OCI-LY1 (cell line): ENCODE results near the gene ZNF138.

Experiments
- EZH2 ChIP-seq: fragments of 200-600 bp; sonication (generic), shearing (Covaris generic); IDR thresholded peaks from 2 replicates; pipeline ENCODE4 v1.8.0; 2017; ENCODE audit warnings: borderline replicate concordance, mixed run types, mild to moderate bottlenecking, antibody characterized with exemption, low read length, moderate library complexity, mixed read lengths
- TF ChIP-seq, protein P1 (sequence below): fragments of 200-600 bp; sonication (generic), shearing (Covaris generic); IDR thresholded peaks from 2 replicates; pipeline ENCODE4 v1.5.1; 2017; ENCODE audit warnings: mild to moderate bottlenecking, antibody characterized with exemption, low read length, moderate library complexity, mixed read lengths

DNA sequence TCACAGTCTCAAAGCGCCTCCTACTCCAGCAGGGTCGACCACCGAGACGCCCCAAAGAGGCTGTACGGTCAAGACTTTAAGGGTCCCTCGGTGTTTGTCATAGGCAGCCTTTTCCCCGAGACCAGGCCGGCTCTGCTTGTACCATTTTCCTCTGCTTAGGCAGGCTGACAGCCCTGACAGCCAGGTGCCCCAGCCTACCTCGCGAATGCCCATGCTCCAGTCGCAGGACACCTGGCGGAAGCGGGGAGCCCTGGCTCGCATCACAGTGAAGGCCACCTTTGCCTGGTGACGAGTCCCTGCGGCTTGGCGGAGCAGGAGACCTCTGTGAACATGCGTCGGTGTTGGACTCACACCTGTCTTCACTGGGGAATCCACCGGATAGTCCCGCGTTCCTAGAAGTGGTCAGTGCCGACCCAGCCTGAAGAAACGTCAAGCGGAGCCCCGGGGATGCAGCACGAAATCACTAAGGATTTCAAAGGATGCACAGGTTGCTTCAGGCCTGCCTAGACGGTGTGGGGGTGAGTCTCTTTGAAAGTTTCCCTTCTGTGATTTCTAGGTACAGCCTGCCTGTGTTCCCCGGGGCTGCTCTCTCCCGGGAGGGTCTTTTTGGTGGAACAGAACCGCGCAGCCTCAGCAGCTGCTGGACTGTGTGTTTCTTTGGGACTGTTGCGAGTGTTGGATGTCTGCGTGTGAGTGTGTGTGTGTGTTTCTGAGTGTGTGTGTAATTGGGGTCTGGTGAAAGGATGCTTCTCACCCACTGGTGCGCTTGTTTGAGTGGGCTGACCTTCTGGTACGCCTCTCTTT lies 78.3 kb downstream of the ZNF138 start:
- TF ChIP-seq, protein P1, sequence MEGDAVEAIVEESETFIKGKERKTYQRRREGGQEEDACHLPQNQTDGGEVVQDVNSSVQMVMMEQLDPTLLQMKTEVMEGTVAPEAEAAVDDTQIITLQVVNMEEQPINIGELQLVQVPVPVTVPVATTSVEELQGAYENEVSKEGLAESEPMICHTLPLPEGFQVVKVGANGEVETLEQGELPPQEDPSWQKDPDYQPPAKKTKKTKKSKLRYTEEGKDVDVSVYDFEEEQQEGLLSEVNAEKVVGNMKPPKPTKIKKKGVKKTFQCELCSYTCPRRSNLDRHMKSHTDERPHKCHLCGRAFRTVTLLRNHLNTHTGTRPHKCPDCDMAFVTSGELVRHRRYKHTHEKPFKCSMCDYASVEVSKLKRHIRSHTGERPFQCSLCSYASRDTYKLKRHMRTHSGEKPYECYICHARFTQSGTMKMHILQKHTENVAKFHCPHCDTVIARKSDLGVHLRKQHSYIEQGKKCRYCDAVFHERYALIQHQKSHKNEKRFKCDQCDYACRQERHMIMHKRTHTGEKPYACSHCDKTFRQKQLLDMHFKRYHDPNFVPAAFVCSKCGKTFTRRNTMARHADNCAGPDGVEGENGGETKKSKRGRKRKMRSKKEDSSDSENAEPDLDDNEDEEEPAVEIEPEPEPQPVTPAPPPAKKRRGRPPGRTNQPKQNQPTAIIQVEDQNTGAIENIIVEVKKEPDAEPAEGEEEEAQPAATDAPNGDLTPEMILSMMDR, result no peak
- TF ChIP-seq EZH2, result no peak
